ENCODE data around the gene DNAJC5G. TPM values are rescaled to one million over a fixed set of nuclear protein-coding genes. Genes with fewer than 3 reads are reported as not detected.
A peak's percentile ranks its signal among the peaks of the same experiment; 100 is the strongest.

Gene DNAJC5G
- total RNA-seq, 1 experiment from 2014 or later, result 0.25 TPM

GRCh38 chr2:27291865-27292264 lies 16.6 kb downstream of the DNAJC5G start:
- Mint-ChIP-seq H3K4me3 (ENCODE audit: unreplicated experiment) (peak overlapping the region; percentile 17), H3K27me3 (ENCODE audit: insufficient read depth, unreplicated experiment) (no peaks in the 10 kb centered on the region)
- peak in 1 of 2 experiments; percentile 42 for DNase-seq

GRCh38 chr2:27294928-27295327 lies 19.7 kb downstream of the DNAJC5G start:
- H3K4me3 Mint-ChIP-seq (ENCODE audit: unreplicated experiment), result no peak overlapping the region
- intact Hi-C loops (cut with micrococcal nuclease; ENCODE audit: unreplicated experiment), result no loop called here
- Histone ChIP-seq H3K4me1 (peaks cover 67% of the 10 kb centered on the region), H3K27me3 (replicated peaks; ENCODE audit: control insufficient read depth, insufficient read depth, low read length) (no peaks in the 10 kb centered on the region), H3K36me3 (ENCODE audit: control insufficient read depth, insufficient read depth, low read length) (no peaks in the 10 kb centered on the region), H3K4me3 (ENCODE audit: low read depth, low read length) (no peak overlapping the region), H3K9me3 (no peaks in the 10 kb centered on the region)
- BruUV-seq (replicated peaks), result no TSS peak
- peaks cover 12% of the 10 kb centered on the region for H3K36me3 Mint-ChIP-seq (ENCODE audit: insufficient read depth, unreplicated experiment)
- DNase-seq, result no peak
- no peaks in the 10 kb centered on the region for H3K27me3 Mint-ChIP-seq (ENCODE audit: insufficient read depth, unreplicated experiment)
- TF ChIP-seq CTCF (IDR thresholded peaks at IDR 0.05; ENCODE audit: insufficient read depth in 1 of 2, low read depth in 1 of 2, low read length in 1 of 2, severe bottlenecking in 1 of 2, unreplicated experiment in 1 of 2), result no peak
- ChIA-PET CTCF (no interaction called here), POLR2A (interaction anchor here (0.6 kb wide), 1 partner anchor 28 kb away, joined by 4 read pairs; no protein-coding TSS in a partner anchor)
- no peak overlapping the region for H3K27ac Mint-ChIP-seq (ENCODE audit: unreplicated experiment)
- H3K4me1 Mint-ChIP-seq (ENCODE audit: low read depth, unreplicated experiment), result peaks cover 49% of the 10 kb centered on the region
- H3K9me3 Mint-ChIP-seq (ENCODE audit: unreplicated experiment), result no peaks in the 10 kb centered on the region

More at GRCh38 chr2:27291865-27292264, 16.6 kb downstream of the DNAJC5G start:
- Histone ChIP-seq H3K9me3 (no peaks in the 10 kb centered on the region), H3K27me3 (replicated peaks; ENCODE audit: control insufficient read depth, insufficient read depth, low read length) (no peaks in the 10 kb centered on the region), H3K4me1 (peaks cover 61% of the 10 kb centered on the region), H3K36me3 (ENCODE audit: control insufficient read depth, insufficient read depth, low read length) (no peaks in the 10 kb centered on the region), H3K4me3 (ENCODE audit: low read depth, low read length) (no peak overlapping the region)
- H3K4me1 Mint-ChIP-seq (ENCODE audit: low read depth, unreplicated experiment), result peaks cover 42% of the 10 kb centered on the region
- no peaks in the 10 kb centered on the region for H3K9me3 Mint-ChIP-seq (ENCODE audit: unreplicated experiment)
- H3K36me3 Mint-ChIP-seq (ENCODE audit: insufficient read depth, unreplicated experiment), result peaks cover 12% of the 10 kb centered on the region
- CTCF ChIA-PET, result interaction anchor here (0.9 to 3.3 kb wide), 11 partner anchors 9 to 330 kb away, joined by 3 to 41 read pairs (median 5); partner anchors contain the start of genes CGREF1, MPV17, SLC30A3 and TRIM54
- peak in 1 of 2 experiments; percentile 19 for TF ChIP-seq CTCF (IDR thresholded peaks at IDR 0.05; ENCODE audit: insufficient read depth in 1 of 2, low read depth in 1 of 2, low read length in 1 of 2, severe bottlenecking in 1 of 2, unreplicated experiment in 1 of 2)
- BruUV-seq (replicated peaks), result no TSS peak
- peak overlapping the region; percentile 47 for H3K27ac Mint-ChIP-seq (ENCODE audit: unreplicated experiment)
- intact Hi-C loops (cut with micrococcal nuclease; ENCODE audit: unreplicated experiment), result no loop called here
- POLR2A ChIA-PET, result no interaction called here

- BruUV-seq (replicated peaks), result no TSS peak
- Mint-ChIP-seq H3K27me3 (ENCODE audit: insufficient read depth, unreplicated experiment) (no peaks in the 10 kb centered on the region), H3K36me3 (ENCODE audit: insufficient read depth, unreplicated experiment) (peaks cover 12% of the 10 kb centered on the region), H3K27ac (ENCODE audit: unreplicated experiment) (no peak overlapping the region), H3K4me1 (ENCODE audit: low read depth, unreplicated experiment) (peaks cover 47% of the 10 kb centered on the region), H3K9me3 (ENCODE audit: unreplicated experiment) (no peaks in the 10 kb centered on the region), H3K4me3 (ENCODE audit: unreplicated experiment) (no peak overlapping the region)
- H3K27me3 ChIP-seq (replicated peaks; ENCODE audit: control insufficient read depth, insufficient read depth, low read length), result no peaks in the 10 kb centered on the region
- no peak for TF ChIP-seq CTCF (IDR thresholded peaks at IDR 0.05; ENCODE audit: insufficient read depth in 1 of 2, low read depth in 1 of 2, low read length in 1 of 2, severe bottlenecking in 1 of 2, unreplicated experiment in 1 of 2)
- no peaks in the 10 kb centered on the region for H3K9me3 ChIP-seq
- H3K4me3 ChIP-seq (ENCODE audit: low read depth, low read length), result no peak overlapping the region
- intact Hi-C loops (cut with micrococcal nuclease; ENCODE audit: unreplicated experiment), result no loop called here
- CTCF ChIA-PET, result interaction anchor here (0.5 to 2.2 kb wide), 2 partner anchors 17 to 57 kb away, joined by 5 to 8 read pairs; no protein-coding TSS in a partner anchor
- H3K36me3 ChIP-seq (ENCODE audit: control insufficient read depth, insufficient read depth, low read length), result no peaks in the 10 kb centered on the region
- POLR2A ChIA-PET, result no interaction called here
- peaks cover 58% of the 10 kb centered on the region for H3K4me1 ChIP-seq
- no peak for DNase-seq
Measured at GRCh38 chr2:27296481-27296880, 21.2 kb downstream of the DNAJC5G start.
